SK-N-DZ (cell line): ENCODE data around the gene SMC3. TPM values are rescaled to one million over a fixed set of nuclear protein-coding genes. Genes with fewer than 3 reads are reported as not detected.
"Not testable (repeated sequence)": the region's sequence is repeated elsewhere in the genome, so short reads cannot be mapped to it uniquely, and the experiment has no call there.

ENCODE experiments used
- DNase-seq: peaks from one replicate; pipeline ENCODE4 v3.0.0-alpha.2; 2015; ENCODE audit warnings: low spot score
- polyA plus RNA-seq, 2 experiments: library from polyadenylated mRNA; depleted of rRNA; stranded (reverse); fragments of >200 nt; gene quantifications; 2 replicates each; pipeline ENCODE4 v1.2.3, GENCODE V29; 2014

The SMC3 gene
- 89.6 and 93.7 TPM in 2 replicates for polyA plus RNA-seq (2014; cell fraction: cytosol; rRNA removed)
- polyA plus RNA-seq (2014; cell fraction: nucleus; rRNA removed) = 61.8 and 76.4 TPM in 2 replicates

GRCh38 chr10:110567201-110568054, at the start of gene SMC3:
SMC3 (plus strand) TSS chr10:110567695; CDS start chr10:110567817, 122 bp downstream.
- DNase-seq = peak; percentile 98

- no peak for DNase-seq
Observed at GRCh38 chr10:110522365-110522988, 45.0 kb upstream of the SMC3 start.

DNA sequence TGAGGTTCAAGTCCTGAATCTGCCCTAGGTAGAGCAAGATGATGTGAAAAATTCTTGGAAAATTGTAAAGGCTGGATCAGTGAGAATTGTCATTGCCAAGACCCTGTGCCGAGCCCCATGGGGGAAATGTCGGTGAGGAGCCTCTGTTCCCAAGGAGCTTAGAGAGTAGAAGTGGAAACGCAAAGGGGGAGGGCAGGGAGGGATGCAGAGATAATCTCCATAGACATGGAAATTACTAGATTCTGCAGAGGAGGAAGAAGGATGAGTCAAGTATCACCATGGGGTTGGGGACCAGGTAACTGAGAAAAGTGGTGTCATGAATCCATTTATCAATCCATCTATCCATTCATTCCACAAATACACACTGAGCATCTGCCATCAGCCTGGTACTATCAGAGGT, 43.8 kb upstream of the SMC3 start:
- DNase-seq = no peak

- no peak for DNase-seq
Observed at GRCh38 chr10:110524179-110524858, 43.2 kb upstream of the SMC3 start.

DNA sequence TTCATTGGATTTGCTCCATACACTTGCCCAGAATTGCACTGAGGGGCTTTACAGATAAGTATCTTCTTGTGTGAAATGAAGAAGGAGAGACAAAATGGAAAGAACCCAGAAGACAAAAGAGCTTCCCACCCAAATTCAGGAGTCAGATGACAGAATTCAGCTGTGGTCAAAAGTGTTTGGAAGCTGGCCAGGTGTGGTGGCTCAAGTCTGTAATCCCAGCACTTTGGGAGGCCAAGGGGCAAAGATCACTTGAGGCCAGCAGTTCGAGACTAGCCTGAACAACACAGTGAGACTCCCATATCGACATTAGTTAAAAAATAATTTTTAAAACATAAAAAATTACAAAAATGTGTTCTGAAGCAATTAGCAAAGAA, 42.6 kb upstream of the SMC3 start:
- no peak for DNase-seq

GRCh38 chr10:110525349-110526260, 41.9 kb upstream of the SMC3 start:
- no peak for DNase-seq

- no peak for DNase-seq
Observed at GRCh38 chr10:110527731-110528171, 39.7 kb upstream of the SMC3 start.

- no peak for DNase-seq
Observed at GRCh38 chr10:110528224-110528996, 39.1 kb upstream of the SMC3 start.

- not testable (repeated sequence) for DNase-seq
Observed at GRCh38 chr10:110528997-110529524, 38.4 kb upstream of the SMC3 start.

GRCh38 chr10:110529596-110530011, 37.9 kb upstream of the SMC3 start:
- no peak for DNase-seq

GRCh38 chr10:110530131-110530831, 37.2 kb upstream of the SMC3 start:
- peak; percentile 19 for DNase-seq

DNA sequence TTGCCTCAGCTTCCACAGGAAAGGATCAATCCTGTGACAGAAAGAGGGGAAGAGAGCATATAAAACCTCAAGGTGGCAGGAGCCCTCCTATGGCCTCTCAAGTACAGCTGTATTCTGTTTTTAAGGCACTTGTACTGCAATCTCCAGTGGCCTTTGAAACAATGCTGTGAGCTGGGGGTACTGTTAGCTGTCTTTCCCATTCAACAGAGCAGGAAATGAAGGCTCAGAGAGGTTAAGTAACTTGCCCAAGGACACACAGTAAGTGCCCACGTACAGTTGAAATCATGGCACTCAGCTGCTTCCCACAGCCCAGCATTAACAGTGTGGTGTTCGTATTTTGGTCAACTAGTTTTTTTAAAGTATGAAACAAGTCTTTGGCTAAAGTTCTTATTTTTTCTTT, 35.8 kb upstream of the SMC3 start:
- no peak for DNase-seq

GRCh38 chr10:110532628-110533027, 34.9 kb upstream of the SMC3 start:
- DNase-seq = not testable (repeated sequence)

GRCh38 chr10:110533149-110533548, 34.3 kb upstream of the SMC3 start:
- DNase-seq = no peak

GRCh38 chr10:110534571-110534970, 32.9 kb upstream of the SMC3 start:
- no peak for DNase-seq

GRCh38 chr10:110535958-110536891, 31.3 kb upstream of the SMC3 start:
- no peak for DNase-seq

DNA sequence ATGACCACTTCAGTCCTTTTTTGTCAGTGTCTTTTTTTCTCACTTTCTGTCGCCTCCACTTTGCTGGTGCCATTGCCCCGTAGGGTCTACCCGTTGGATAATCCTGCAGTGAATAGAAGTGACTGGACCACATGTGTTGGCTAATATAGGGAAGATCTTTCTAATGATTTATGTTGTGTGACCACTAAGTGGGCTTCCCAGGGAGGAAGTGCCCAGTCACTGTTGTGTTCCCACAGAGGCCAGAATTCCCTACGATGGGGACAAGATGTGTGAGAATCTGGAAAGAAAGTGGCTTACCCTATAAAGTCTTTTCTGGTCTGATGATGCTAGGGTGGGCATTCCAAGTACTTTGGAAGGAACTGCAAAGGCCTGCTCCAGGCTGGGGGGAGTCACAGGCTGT, 28.4 kb upstream of the SMC3 start:
- DNase-seq = no peak

- no peak for DNase-seq
Observed at GRCh38 chr10:110540031-110540430, 27.5 kb upstream of the SMC3 start.
